GM12878 (cell line): ENCODE results near the gene OLFM1. TPM values are rescaled to one million over a fixed set of nuclear protein-coding genes. Genes with fewer than 3 reads are reported as not detected.

Source experiments
- ATAC-seq: fragments of 200-7000 bp; cut with Tn5 transposase; 3 replicates; pipeline ENCODE4 v1.9.1; 2020; ENCODE audit warnings: mild to moderate bottlenecking, moderate library complexity
- BruUV-seq: library from RNA; stranded (reverse); fragments of 400-500 nt; replicated peaks from 2 replicates; lab custom pipeline; 2021; lab: Mats Ljungman, UMichigan
- CTCF ChIA-PET: fragments of 300-600 bp; sonication (Branson Sonifier 250); formaldehyde crosslinking; extraction: SDS; loops from one replicate; lab custom pipeline; 2021; ENCODE audit warnings: inconsistent platforms; lab: Yijun Ruan, JAX
- POLR2A ChIA-PET: fragments of 350-600 bp; formaldehyde crosslinking; extraction: SDS; loops from one replicate; lab custom pipeline; 2021; ENCODE audit warnings: inconsistent platforms; lab: Charles Lee
- RAD21 ChIA-PET: fragments of 300-600 bp; sonication (Branson Sonifier 250); formaldehyde crosslinking; loops from one replicate; lab custom pipeline; 2023; ENCODE audit warnings: antibody characterized with exemption; ENCODE audit not compliant: unreplicated experiment; lab: Charles Lee
- SMC1A ChIA-PET: fragments of 300-600 bp; sonication (Branson Sonifier 250); formaldehyde crosslinking; loops from one replicate; lab custom pipeline; 2023; ENCODE audit not compliant: unreplicated experiment, uncharacterized antibody; lab: Charles Lee
- DNase-seq: peaks from one replicate; pipeline ENCODE4 v3.0.0-alpha.2; 2011; ENCODE audit warnings: low read depth, low spot score
- FAIRE-seq: peaks from 3 replicates; lab custom pipeline; 2011; peaks lifted over from hg19 to GRCh38; lab: Jason Lieb, UNC
- H2AFZ ChIP-seq: 2 replicates; pipeline ENCODE4 v1.6.0; 2011; ENCODE audit warnings: low read depth, low read length, control low read depth; ENCODE audit not compliant: control insufficient read depth
- H3K27ac ChIP-seq: 2 replicates; pipeline ENCODE4 v1.5.1; 2011; ENCODE audit warnings: control low read depth; ENCODE audit not compliant: control insufficient read depth, insufficient read depth
- H3K27me3 ChIP-seq, 2 experiments: replicated peaks in 1 of 2; 2 replicates each; pipeline versions ENCODE4 v1.6.0 to v1.6.1; 2011; ENCODE audit warnings: low read length in 1 of 2; ENCODE audit not compliant: control insufficient read depth in 2 of 2, insufficient read depth in 2 of 2
- H3K36me3 ChIP-seq, 2 experiments: 2 replicates each; pipeline ENCODE4 v1.5.1; 2011; ENCODE audit warnings: low read length in 1 of 2; ENCODE audit not compliant: control insufficient read depth in 2 of 2, insufficient read depth in 2 of 2
- H3K4me1 ChIP-seq: 2 replicates; pipeline ENCODE4 v1.6.1; 2011; ENCODE audit warnings: mild to moderate bottlenecking, low read length, moderate library complexity, mixed read lengths; ENCODE audit not compliant: control insufficient read depth, insufficient read depth
- H3K4me2 ChIP-seq: 2 replicates; pipeline ENCODE4 v1.6.0; 2011; ENCODE audit warnings: control low read depth; ENCODE audit not compliant: control insufficient read depth, insufficient read depth
- H3K4me3 ChIP-seq: fragments of 200-600 bp; sonication (generic); 2 replicates; pipeline ENCODE4 v1.5.1; 2016
- H3K79me2 ChIP-seq: 2 replicates; pipeline ENCODE4 v1.6.0; 2011; ENCODE audit warnings: low read length; ENCODE audit not compliant: control insufficient read depth, insufficient read depth
- H3K9ac ChIP-seq: 2 replicates; pipeline ENCODE4 v1.8.0; 2011; ENCODE audit warnings: low read length, control low read depth, mixed read lengths; ENCODE audit not compliant: control insufficient read depth, insufficient read depth
- H3K9me3 ChIP-seq: replicated peaks from 3 replicates; pipeline ENCODE4 v1.5.1; 2011; ENCODE audit warnings: mild to moderate bottlenecking, low read length; ENCODE audit not compliant: control insufficient read depth, insufficient read depth
- H4K20me1 ChIP-seq: 2 replicates; pipeline ENCODE4 v1.6.0; 2011; ENCODE audit not compliant: control insufficient read depth, insufficient read depth
- BHLHE40 ChIP-seq, 2 experiments: fragments of 450-650 bp in 1 of 2; IDR thresholded peaks; 2 replicates each; pipeline ENCODE4 v1.6.1; 2011 to 2017; ENCODE audit warnings: low read depth in 2 of 2, borderline replicate concordance in 1 of 2, improper control_type of control experiment in 1 of 2, low read length in 1 of 2, mild to moderate bottlenecking in 1 of 2
- CBX3 ChIP-seq: fragments of 200-600 bp; sonication (generic); IDR thresholded peaks from 2 replicates; pipeline ENCODE4 v1.6.1; 2016; ENCODE audit warnings: low read depth, borderline replicate concordance
- CHD2 ChIP-seq: IDR thresholded peaks from 2 replicates; pipeline ENCODE4 v1.6.1; 2011; ENCODE audit warnings: low read depth, low read length, improper control_type of control experiment, borderline replicate concordance
- IKZF1 ChIP-seq: fragments of 450-650 bp; conservative IDR thresholded peaks from 2 replicates; pipeline ENCODE4 v1.6.1; 2017; ENCODE audit warnings: antibody characterized with exemption, mild to moderate bottlenecking
- MTA2 ChIP-seq: fragments of 450-650 bp; IDR thresholded peaks from 2 replicates; pipeline ENCODE4 v1.6.1; 2016; ENCODE audit warnings: low read depth, mild to moderate bottlenecking, moderate library complexity
- NR2C2 ChIP-seq: IDR thresholded peaks from 2 replicates; pipeline ENCODE4 v1.6.1; 2011; ENCODE audit warnings: borderline replicate concordance, low read depth; ENCODE audit not compliant: control insufficient read depth, insufficient read length
- POLR2AphosphoS5 ChIP-seq: IDR thresholded peaks from 2 replicates; pipeline ENCODE4 v1.6.1; 2011; ENCODE audit warnings: mild to moderate bottlenecking, low read length, inconsistent platforms
- RB1 ChIP-seq: fragments of 450-650 bp; formaldehyde crosslinking; IDR thresholded peaks from 2 replicates; pipeline ENCODE4 v1.6.1; 2017; ENCODE audit warnings: mild to moderate bottlenecking, borderline replicate concordance
- RUNX3 ChIP-seq: IDR thresholded peaks from 2 replicates; pipeline ENCODE4 v1.6.1; 2012; ENCODE audit warnings: low read length, inconsistent platforms
- SP1 ChIP-seq: IDR thresholded peaks from one replicate; pipeline ENCODE4 v1.6.1; 2011; ENCODE audit warnings: low read depth, low read length
- TCF12 ChIP-seq: IDR thresholded peaks from 2 replicates; pipeline ENCODE4 v1.6.1; 2011; ENCODE audit warnings: low read depth, mild to moderate bottlenecking, low read length
- YY1 ChIP-seq: IDR thresholded peaks from 2 replicates; pipeline ENCODE4 v1.6.1; 2011; ENCODE audit warnings: low read depth, mild to moderate bottlenecking, low read length
- ZSCAN29 ChIP-seq: fragments of 450-650 bp; IDR thresholded peaks from 2 replicates; pipeline ENCODE4 v1.6.1; 2017; ENCODE audit warnings: mild to moderate bottlenecking, moderate library complexity
- WGBS: methylation state at CpG from one replicate; pipeline ENCODE4 v1.1.6; 2016; ENCODE audit warnings: low lambda C conversion rate; ENCODE audit not compliant: insufficient replicate concordance, insufficient coverage; ENCODE audit errors: missing lambda C conversion rate; 5-methylcytosine and 5-hydroxymethylcytosine counted together
- in situ Hi-C: fragments of 300-500 bp; cut with MboI; formaldehyde crosslinking; loops from 9 replicates; pipeline ENCODE4 v1.14.3; 2018; ENCODE audit warnings: mixed read lengths
- intact Hi-C: fragments of 100-400 bp; cut with micrococcal nuclease; formaldehyde crosslinking; loops from one replicate; pipeline ENCODE4 v1.14.2; 2022; ENCODE audit not compliant: unreplicated experiment
- polyA plus RNA-seq, 11 experiments: library from polyadenylated mRNA; depleted of rRNA in 4 of 11; unstranded in 6 of 11; stranded (reverse) in 5 of 11; fragments of >200 nt; fragmentation: Nextera tagmentation in 4 of 11; fragmentation: Illumina TruSeq in 1 of 11; extraction: Ambion mirVana in 4 of 11; extraction: Trizol in 1 of 11; gene quantifications; 1 replicate in 1 of 11; 2 replicates in 10 of 11; pipeline versions ENCODE4 v1.2.1 to v1.2.3, GENCODE V29; 2011 to 2016; ENCODE audit warnings: inconsistent platforms in 2 of 11, missing spikeins in 2 of 11, low read depth in 1 of 11
- total RNA-seq, 4 experiments: library from RNA; depleted of rRNA in 3 of 4; stranded (reverse); fragments of >200 nt in 3 of 4; fragmentation: Illumina TruSeq in 1 of 4; extraction: Trizol in 1 of 4; gene quantifications; 2 replicates each; pipeline versions ENCODE4 v1.2.1 to v1.2.3, GENCODE V29; 2013 to 2021
- TF ChIP-seq, protein P1 (sequence below): IDR thresholded peaks from 2 replicates; pipeline ENCODE4 v1.6.1; 2012; ENCODE audit warnings: low read depth, low read length, improper control_type of control experiment
- TF ChIP-seq, protein P2 (sequence below): IDR thresholded peaks from 2 replicates; pipeline ENCODE4 v1.6.1; 2011; ENCODE audit warnings: low read depth, low read length, improper control_type of control experiment, borderline replicate concordance
- TF ChIP-seq, protein P3 (sequence below): fragments of 450-650 bp; IDR thresholded peaks from 2 replicates; pipeline ENCODE4 v1.6.1; 2017; ENCODE audit warnings: low read depth, mild to moderate bottlenecking, moderate library complexity
- TF ChIP-seq, protein P4 (sequence below): fragments of 150-350 bp; IDR thresholded peaks from 2 replicates; pipeline ENCODE4 v1.6.1; 2014; ENCODE audit warnings: mild to moderate bottlenecking, low read depth, low read length
- TF ChIP-seq, protein P5 (sequence below): fragments of 450-650 bp; IDR thresholded peaks from 2 replicates; pipeline ENCODE4 v1.6.1; 2014; ENCODE audit warnings: mild to moderate bottlenecking

OLFM1 gene
- total and polyA plus RNA-seq, 10 of the 15 experiments (the other 5 are each of a cell fraction or from before 2014, with no cell fraction given), result not detected

DNA sequence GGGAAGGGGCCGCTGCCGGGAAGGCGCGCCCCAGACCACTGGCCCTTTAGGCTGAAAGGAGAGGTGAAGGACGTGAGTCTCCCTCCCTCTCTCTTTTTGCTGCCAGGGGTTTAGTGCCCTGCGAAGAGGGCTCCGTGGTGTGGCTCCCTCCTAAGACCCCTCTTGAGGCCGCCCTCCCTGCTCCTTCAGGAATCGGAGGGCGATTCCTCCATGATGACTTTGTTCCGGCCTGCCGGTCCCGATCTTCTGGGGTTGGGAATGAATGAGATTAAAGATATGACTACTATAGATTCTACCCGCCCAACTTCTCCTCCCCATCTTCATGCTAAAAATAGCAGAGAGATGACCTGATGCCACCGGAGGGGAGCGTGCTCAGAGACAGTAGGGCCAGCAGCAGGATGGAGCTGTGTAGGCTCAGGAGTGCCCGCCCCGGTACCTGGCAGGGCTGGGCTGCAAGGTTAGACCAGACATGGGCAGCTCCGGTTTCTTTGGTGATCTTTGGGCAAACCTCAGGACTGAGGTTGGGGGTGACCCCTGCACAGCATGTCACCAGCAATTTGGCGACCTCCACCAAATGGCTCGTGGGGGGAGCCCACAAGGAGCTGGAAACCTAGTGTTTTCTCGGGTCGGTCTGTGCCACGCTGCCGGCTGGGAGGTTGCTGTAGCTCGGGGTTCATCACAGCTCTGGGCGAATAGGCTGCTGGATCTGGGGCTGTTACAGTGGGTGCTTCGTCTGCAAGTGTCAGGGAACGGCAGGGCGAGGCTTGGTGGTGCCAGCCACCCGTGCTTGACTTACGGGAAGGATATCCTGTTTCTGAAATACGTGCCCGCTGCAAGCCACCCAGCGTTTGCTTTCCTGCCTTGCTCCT, 1.7 kb downstream of the OLFM1 start:
- no peaks in the 10 kb centered on the region for H3K4me1 ChIP-seq
- ChIA-PET CTCF (no interaction called here), SMC1A (no interaction called here)
- peaks cover 3 to 4% of the 10 kb centered on the region in 2 experiments for H3K27me3 ChIP-seq
- BruUV-seq, result no TSS peak
- ATAC-seq, result no peak
- WGBS, result 33% methylated on average over 35 of the region's 35 CpGs
- intact Hi-C loops, result loop anchor here (5.0 kb wide), 1 partner anchor 323 kb away; no protein-coding TSS in a partner anchor
- H3K79me2 ChIP-seq, result no peaks in the 10 kb centered on the region
- TF ChIP-seq CHD2 (no peak), POLR2AphosphoS5 (no peak), MTA2 (no peak), BHLHE40 (IDR thresholded peaks at IDR 0.05; ENCODE audit: borderline replicate concordance in 1 of 2, low read depth in 2 of 2, low read length in 1 of 2) (no peak), RB1 (no peak), CBX3 (no peak), TCF12 (no peak), YY1 (no peak), ZSCAN29 (no peak), SP1 (no peak), RUNX3 (no peak), IKZF1 (no peak), NR2C2 (no peak)
- TF ChIP-seq, protein P1, sequence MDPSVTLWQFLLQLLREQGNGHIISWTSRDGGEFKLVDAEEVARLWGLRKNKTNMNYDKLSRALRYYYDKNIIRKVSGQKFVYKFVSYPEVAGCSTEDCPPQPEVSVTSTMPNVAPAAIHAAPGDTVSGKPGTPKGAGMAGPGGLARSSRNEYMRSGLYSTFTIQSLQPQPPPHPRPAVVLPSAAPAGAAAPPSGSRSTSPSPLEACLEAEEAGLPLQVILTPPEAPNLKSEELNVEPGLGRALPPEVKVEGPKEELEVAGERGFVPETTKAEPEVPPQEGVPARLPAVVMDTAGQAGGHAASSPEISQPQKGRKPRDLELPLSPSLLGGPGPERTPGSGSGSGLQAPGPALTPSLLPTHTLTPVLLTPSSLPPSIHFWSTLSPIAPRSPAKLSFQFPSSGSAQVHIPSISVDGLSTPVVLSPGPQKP, result no peak
- TF ChIP-seq, protein P2, sequence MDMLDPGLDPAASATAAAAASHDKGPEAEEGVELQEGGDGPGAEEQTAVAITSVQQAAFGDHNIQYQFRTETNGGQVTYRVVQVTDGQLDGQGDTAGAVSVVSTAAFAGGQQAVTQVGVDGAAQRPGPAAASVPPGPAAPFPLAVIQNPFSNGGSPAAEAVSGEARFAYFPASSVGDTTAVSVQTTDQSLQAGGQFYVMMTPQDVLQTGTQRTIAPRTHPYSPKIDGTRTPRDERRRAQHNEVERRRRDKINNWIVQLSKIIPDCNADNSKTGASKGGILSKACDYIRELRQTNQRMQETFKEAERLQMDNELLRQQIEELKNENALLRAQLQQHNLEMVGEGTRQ, result no peak
- TF ChIP-seq, protein P3, sequence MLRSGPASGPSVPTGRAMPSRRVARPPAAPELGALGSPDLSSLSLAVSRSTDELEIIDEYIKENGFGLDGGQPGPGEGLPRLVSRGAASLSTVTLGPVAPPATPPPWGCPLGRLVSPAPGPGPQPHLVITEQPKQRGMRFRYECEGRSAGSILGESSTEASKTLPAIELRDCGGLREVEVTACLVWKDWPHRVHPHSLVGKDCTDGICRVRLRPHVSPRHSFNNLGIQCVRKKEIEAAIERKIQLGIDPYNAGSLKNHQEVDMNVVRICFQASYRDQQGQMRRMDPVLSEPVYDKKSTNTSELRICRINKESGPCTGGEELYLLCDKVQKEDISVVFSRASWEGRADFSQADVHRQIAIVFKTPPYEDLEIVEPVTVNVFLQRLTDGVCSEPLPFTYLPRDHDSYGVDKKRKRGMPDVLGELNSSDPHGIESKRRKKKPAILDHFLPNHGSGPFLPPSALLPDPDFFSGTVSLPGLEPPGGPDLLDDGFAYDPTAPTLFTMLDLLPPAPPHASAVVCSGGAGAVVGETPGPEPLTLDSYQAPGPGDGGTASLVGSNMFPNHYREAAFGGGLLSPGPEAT, result no peak
- TF ChIP-seq, protein P4, sequence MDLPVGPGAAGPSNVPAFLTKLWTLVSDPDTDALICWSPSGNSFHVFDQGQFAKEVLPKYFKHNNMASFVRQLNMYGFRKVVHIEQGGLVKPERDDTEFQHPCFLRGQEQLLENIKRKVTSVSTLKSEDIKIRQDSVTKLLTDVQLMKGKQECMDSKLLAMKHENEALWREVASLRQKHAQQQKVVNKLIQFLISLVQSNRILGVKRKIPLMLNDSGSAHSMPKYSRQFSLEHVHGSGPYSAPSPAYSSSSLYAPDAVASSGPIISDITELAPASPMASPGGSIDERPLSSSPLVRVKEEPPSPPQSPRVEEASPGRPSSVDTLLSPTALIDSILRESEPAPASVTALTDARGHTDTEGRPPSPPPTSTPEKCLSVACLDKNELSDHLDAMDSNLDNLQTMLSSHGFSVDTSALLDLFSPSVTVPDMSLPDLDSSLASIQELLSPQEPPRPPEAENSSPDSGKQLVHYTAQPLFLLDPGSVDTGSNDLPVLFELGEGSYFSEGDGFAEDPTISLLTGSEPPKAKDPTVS, result no peak
- TF ChIP-seq, protein P5, sequence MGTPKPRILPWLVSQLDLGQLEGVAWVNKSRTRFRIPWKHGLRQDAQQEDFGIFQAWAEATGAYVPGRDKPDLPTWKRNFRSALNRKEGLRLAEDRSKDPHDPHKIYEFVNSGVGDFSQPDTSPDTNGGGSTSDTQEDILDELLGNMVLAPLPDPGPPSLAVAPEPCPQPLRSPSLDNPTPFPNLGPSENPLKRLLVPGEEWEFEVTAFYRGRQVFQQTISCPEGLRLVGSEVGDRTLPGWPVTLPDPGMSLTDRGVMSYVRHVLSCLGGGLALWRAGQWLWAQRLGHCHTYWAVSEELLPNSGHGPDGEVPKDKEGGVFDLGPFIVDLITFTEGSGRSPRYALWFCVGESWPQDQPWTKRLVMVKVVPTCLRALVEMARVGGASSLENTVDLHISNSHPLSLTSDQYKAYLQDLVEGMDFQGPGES, result no peak
- TF ChIP-seq, all 136 proteins: peak for 0
- H3K27ac ChIP-seq, result no peak overlapping the region
- ChIA-PET RAD21 (no interaction called here), POLR2A (no interaction called here)
- H3K4me2 ChIP-seq, result no peak overlapping the region
- no peak overlapping the region for H3K9ac ChIP-seq
- no peak overlapping the region for H3K4me3 ChIP-seq
- H3K36me3 ChIP-seq, result no peaks in the 10 kb centered on the region
- DNase-seq (no peak), FAIRE-seq (no peak)
- no peak overlapping the region for H2AFZ ChIP-seq
- no peaks in the 10 kb centered on the region for H3K9me3 ChIP-seq
- in situ Hi-C loops, result loop anchor here (5.0 kb wide), 2 partner anchors 258 to 323 kb away; no protein-coding TSS in a partner anchor
- no peaks in the 10 kb centered on the region; the same call in 1 of the 2 replicates for H4K20me1 ChIP-seq
